HG02852 (cell line): ENCODE data around the gene SLK.

ENCODE experiments used
- ATAC-seq: cut with Tn5 transposase; IDR thresholded peaks from one replicate; pipeline ENCODE4 v1.9.1; 2021; ENCODE audit warnings: mild to moderate bottlenecking, moderate library complexity; ENCODE audit not compliant: unreplicated experiment

Gene SLK

GRCh38 chr10:104032144-104032775 lies 65.3 kb downstream of the SLK start:
- ATAC-seq = no peak

- no peak for ATAC-seq
Measured at GRCh38 chr10:104033401-104033930, 66.5 kb downstream of the SLK start.

GRCh38 chr10:104033966-104034365 lies 67.0 kb downstream of the SLK start:
- no peak for ATAC-seq

DNA sequence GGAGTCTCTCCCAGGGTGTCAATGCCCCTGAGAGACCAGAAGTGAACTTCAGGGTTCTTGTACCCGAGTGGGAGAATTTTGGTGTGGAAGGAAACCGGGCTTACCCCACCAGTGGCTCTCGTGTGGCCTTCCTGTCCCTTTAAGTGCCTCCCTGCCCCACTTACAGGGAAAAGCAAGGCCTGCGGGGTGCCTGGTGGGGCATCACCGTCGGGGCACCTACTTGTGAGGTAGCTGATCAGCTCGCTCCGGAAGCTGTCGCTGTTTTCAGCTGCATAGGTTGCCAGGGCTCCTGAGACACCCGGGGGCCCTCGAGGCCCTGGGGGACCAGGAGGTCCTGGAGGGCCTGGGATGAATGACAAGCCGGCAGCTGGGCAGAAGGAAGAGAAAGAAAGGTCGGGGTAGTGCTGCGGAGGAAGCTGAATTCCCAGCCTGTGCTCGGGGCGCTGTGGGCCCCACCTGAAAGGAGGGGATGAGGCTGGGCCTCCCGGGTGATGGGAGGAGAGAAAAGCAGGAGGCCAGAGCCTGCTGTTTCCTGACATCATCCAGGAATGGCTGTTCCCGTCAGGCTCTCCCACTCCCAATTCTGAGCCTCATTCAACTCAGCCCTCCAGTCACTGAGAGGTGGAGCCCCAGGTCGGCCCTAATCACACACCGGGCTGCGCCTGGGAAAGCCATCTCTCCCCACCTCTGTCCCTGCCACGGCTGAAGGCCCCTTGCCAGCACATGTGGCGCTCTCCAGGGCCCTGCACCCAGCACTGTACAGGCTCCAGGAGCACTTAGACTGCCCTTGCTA lies 67.7 kb downstream of the SLK start:
- no peak for ATAC-seq

GRCh38 chr10:104035194-104036068 lies 68.5 kb downstream of the SLK start:
- ATAC-seq = no peak

DNA sequence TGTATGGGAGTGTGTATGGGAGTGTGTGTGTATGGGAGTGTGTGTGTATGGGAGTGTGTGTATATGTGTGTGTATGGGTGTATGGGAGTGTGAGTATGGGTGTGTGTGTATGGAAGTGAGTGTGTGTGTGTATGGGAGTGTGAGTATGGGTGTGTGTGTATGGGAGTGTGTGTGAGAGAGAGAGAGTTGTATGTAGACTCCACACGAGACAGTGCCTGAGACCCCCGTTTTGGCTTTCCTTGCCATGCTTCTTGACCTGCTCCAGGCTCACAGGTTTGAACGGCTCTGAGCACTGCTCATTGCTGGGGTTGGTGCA lies 69.1 kb downstream of the SLK start:
- ATAC-seq = no peak

DNA sequence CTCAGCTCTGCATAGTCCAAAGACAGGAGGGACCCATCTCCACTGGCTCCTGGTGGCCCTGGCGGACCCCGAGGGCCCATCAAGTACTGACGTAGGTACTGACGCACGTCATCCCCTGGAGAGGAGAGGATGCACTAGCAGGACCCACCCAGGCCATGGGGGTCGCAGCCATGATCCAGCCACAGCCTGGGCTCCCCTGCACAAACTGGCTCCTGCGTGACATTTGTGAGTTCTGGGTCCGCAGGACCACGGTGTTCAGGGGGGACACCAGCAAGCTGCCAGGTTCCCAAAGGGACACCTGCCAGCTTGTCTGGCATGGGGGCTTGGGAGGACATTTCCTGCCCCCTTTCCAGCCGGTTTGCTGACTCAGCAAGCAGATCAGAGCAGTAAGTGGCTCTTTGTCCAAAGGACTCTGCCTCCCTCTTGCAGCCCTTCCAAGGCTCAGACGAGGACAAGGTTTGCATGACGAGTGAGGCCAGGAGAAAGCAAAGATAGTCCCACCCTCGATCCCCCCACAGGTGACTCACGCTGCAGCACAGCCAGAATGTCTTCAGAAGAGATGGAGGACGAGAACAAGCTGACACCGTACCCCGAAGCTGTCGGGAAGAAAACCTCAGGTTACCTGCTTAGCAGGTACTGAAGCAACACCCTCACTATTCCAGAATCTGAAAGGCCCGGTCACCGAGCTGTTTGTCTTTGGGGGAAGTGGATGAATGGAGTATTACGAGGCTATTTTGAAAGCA lies 69.7 kb downstream of the SLK start:
- no peak for ATAC-seq

DNA sequence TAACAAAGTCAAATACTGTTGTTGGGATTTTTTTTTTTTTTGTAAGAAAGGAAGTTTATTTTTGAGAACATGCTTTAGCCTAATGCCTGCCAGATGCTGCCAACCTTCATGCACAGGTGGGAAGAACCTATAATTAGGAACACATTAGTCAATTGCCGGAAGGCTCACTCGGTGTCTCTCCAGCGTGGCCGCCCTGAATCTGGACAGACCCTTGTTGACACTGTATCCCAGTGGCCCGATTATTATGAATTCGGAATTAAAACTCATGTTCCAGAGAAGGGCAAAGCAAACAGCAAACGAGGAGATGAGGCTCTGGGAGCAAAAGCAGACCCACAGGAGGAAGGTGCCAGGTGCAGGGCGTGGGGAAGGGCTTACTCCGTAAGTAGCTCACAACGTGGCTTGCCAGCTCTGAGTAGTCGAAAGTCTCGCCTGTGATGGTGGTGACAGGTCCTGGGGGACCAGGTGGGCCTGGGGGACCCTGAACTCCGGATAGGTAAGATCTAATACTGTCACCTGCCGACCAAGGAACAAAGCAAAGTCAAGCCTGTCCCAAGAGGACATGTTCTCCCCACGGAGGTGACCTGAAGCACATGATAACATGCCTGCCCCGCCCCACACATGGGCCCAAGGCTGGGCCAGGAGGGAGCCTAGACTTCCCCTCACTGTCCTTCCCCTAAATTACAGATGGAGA lies 70.5 kb downstream of the SLK start:
- ATAC-seq = no peak

GRCh38 chr10:104038537-104038936 lies 71.6 kb downstream of the SLK start:
- ATAC-seq = no peak

GRCh38 chr10:104038958-104039752 lies 72.2 kb downstream of the SLK start:
- no peak for ATAC-seq

DNA sequence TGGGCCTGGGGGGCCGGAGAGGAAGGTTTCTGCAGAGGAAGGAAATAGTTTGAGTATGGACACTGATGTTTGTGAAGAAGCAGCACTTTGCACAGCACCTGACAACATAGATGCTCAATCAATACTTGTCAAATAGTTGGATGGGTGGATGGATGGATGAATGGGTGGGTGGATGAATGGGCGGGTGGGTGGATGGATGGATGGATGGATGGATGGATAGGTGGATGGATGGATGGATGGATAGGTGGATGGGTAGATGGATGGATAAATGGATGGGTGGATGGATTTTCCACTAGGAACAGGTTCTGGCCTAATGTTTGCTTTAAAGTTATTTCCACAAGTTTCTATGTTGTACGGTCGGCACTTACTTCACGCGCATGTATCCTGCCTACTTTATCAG lies 73.4 kb downstream of the SLK start:
- ATAC-seq = no peak

- no peak for ATAC-seq
Measured at GRCh38 chr10:104040862-104041789, 74.2 kb downstream of the SLK start.

GRCh38 chr10:104041891-104042535 lies 75.1 kb downstream of the SLK start:
- no peak for ATAC-seq

DNA sequence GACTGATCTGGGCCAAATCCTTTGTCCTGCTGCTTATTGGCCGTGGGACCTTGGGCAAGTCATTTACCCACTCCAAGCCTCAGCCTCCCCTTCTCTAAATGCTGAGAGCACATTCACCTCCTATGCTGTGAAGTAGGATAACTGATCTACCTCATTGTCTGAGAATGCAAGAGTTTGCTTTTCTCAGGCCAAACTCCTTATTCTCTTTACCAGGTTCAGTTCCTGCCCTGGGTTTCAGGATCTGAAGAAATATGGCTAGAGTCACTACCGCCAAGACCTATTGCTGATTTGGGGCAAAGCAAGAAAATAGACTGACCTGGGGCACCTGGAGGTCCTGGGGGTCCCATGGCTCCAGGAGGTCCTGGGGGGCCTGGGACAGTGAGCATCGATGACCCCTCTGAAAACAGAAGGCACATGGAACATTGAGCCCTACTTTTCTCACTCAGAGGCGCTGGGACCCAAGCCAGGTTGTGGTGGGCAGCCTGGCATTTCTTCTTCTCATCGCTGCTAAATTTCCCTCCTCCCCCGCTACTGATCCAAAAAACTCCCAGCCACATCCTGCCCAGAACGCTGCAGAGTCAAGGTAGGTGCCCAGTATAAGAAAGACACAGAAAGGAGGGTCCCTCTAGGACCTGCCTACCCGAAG lies 76.4 kb downstream of the SLK start:
- no peak for ATAC-seq

DNA sequence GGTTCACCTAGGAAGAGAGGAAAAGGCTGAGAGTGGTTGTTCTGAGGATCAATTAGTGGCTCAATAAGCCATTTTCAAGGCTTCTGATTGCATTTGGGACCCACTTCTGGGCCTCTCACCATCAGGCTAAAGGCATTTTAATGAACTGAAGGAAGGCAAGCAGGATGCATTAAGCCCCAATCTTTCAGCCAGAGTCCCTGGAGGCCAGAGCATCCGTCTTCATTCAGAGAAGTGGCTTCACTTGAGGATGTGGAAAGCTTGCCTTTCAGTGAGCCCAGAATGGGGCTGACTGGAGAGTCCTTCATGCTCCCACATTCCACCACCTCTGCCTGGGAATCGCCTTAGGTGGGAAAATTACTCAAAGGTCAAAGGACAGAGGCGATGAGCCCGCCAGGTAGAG lies 76.9 kb downstream of the SLK start:
- ATAC-seq = no peak

GRCh38 chr10:104045151-104046089 lies 78.5 kb downstream of the SLK start:
- no peak for ATAC-seq
